ENCODE data around the gene NCOR2. TPM values are rescaled to one million over a fixed set of nuclear protein-coding genes. Genes with fewer than 3 reads are reported as not detected.

Gene NCOR2
- total and polyA plus RNA-seq, 10 of the 15 experiments (the other 5 are each of a cell fraction or from before 2014, with no cell fraction given) = 0.43 to 179 (median 14.9) TPM

GRCh38 chr12:124566161-124566996 is 1.0 kb downstream of the NCOR2 start (continued):
- TF ChIP-seq ELK1 (IDR thresholded peaks at IDR 0.05; ENCODE audit: low read depth, low read length) (no peak), EED (IDR thresholded peaks at IDR 0.05; ENCODE audit: low read depth) (peak; percentile 46), STAT1 (conservative IDR thresholded peaks at IDR 0.05) (no peak), IKZF1 (conservative IDR thresholded peaks at IDR 0.05) (peak; percentile 64; the same call in 1 of the 2 replicates), NR2F1 (conservative IDR thresholded peaks at IDR 0.05) (no peak), RB1 (IDR thresholded peaks at IDR 0.05; ENCODE audit: borderline replicate concordance) (no peak), SIN3A (IDR thresholded peaks at IDR 0.05; ENCODE audit: low read depth, low read length) (peak; percentile 48; the same call in 1 of the 2 replicates), FOXK2 (IDR thresholded peaks at IDR 0.05) (no peak), MAX (IDR thresholded peaks at IDR 0.05; ENCODE audit: low read depth, low read length) (no peak), NBN (IDR thresholded peaks at IDR 0.05) (peak; percentile 30; the same call in 1 of the 2 replicates), SRF (IDR thresholded peaks at IDR 0.05; ENCODE audit: low read depth in 2 of 2, low read length in 2 of 2) (no peak), IKZF2 (IDR thresholded peaks at IDR 0.05) (peak in 1 of 2 experiments; percentile 35; a peak in 2 of 4 replicates), STAT3 (IDR thresholded peaks at IDR 0.05; ENCODE audit: low read depth, low read length) (no peak), RFX5 (IDR thresholded peaks at IDR 0.05; ENCODE audit: low read depth, low read length) (no peak), ZNF274 (IDR thresholded peaks at IDR 0.05; ENCODE audit: insufficient read depth, insufficient read length) (no peak), POLR2A (IDR thresholded peaks at IDR 0.05; ENCODE audit: low read depth, low read length) (peak; percentile 63), HDAC6 (IDR thresholded peaks at IDR 0.05; ENCODE audit: unreplicated experiment) (no peak), SREBF1 (IDR thresholded peaks at IDR 0.05; ENCODE audit: low read length) (no peak), MTA2 (IDR thresholded peaks at IDR 0.05; ENCODE audit: low read depth) (no peak), SUPT20H (IDR thresholded peaks at IDR 0.05; ENCODE audit: borderline replicate concordance, control insufficient read depth, low read depth, low read length) (no peak), ZBTB33 (IDR thresholded peaks at IDR 0.05) (no peak), PAX8 (IDR thresholded peaks at IDR 0.05) (no peak), CHD4 (IDR thresholded peaks at IDR 0.05) (no peak), ASH2L (IDR thresholded peaks at IDR 0.05; ENCODE audit: borderline replicate concordance, low read depth) (no peak), BACH1 (IDR thresholded peaks at IDR 0.05; ENCODE audit: borderline replicate concordance) (peak; percentile 13; the same call in 1 of the 2 replicates), EP300 (IDR thresholded peaks at IDR 0.05; ENCODE audit: borderline replicate concordance in 1 of 2, control insufficient read depth in 1 of 2, low read depth in 2 of 2, low read length in 2 of 2) (no peak), E2F8 (IDR thresholded peaks at IDR 0.05; ENCODE audit: low read depth, partially characterized antibody) (no peak)
